GM13976 (cell line): ENCODE results near the gene TNIP1.

Source experiments
- DNase-seq: peaks from one replicate; pipeline ENCODE4 v3.0.0; 2012; ENCODE audit warnings: low spot score
- CTCF ChIP-seq: IDR thresholded peaks from 2 replicates; pipeline ENCODE4 v1.5.1; 2012; ENCODE audit warnings: borderline replicate concordance, mild to moderate bottlenecking; ENCODE audit not compliant: insufficient read depth; ENCODE audit errors: extremely low read depth, missing control alignments, control extremely low read depth
- in situ Hi-C: fragments of 300-500 bp; cut with MboI; formaldehyde crosslinking; loops from one replicate; pipeline ENCODE4 v1.12.0; 2022; ENCODE audit warnings: low sequenced_read_pairs, mixed read lengths, inconsistent platforms; ENCODE audit not compliant: unreplicated experiment

TNIP1 gene

GRCh38 chr5:151080613-151081430, at the start of gene TNIP1:
Gene TNIP1 (minus strand): TSS chr5:151081034. CDS start chr5:151065095, 15,939 bp downstream.
- in situ Hi-C loops: no loop called here
- TF ChIP-seq CTCF: no peak
- DNase-seq: peak; percentile 98

- in situ Hi-C loops: no loop called here
- no peak for TF ChIP-seq CTCF
- DNase-seq: no peak
These were observed 49.5 kb upstream of the TNIP1 start for GRCh38 chr5:151130235-151130921.

GRCh38 chr5:151128817-151129216, 48.0 kb upstream of the TNIP1 start:
- in situ Hi-C loops: no loop called here
- TF ChIP-seq CTCF: no peak
- DNase-seq: peak; percentile 61

GRCh38 chr5:151127926-151128325, 47.1 kb upstream of the TNIP1 start:
- in situ Hi-C loops: no loop called here
- no peak for DNase-seq
- no peak for TF ChIP-seq CTCF

GRCh38 chr5:151126199-151126645, 45.4 kb upstream of the TNIP1 start:
- peak; percentile 76 for DNase-seq
- TF ChIP-seq CTCF: peak; percentile 89
- in situ Hi-C loops: no loop called here

- peak; percentile 51 for DNase-seq
- in situ Hi-C loops: no loop called here
- TF ChIP-seq CTCF: no peak
These were observed 44.6 kb upstream of the TNIP1 start for GRCh38 chr5:151125421-151125820.
